Smooth muscle cell (in vitro differentiated cells): Measurements from ENCODE around the gene ASIC4. TPM values are rescaled to one million over a fixed set of nuclear protein-coding genes. Genes with fewer than 3 reads are reported as not detected.

Source experiments
- DNase-seq: peaks from one replicate; lab custom pipeline; 2025; ENCODE audit not compliant: unreplicated experiment; lab: John Stamatoyannopoulos, UW
- H2AFZ ChIP-seq: fragments of 200-600 bp; sonication (generic); 2 replicates; pipeline ENCODE4 v1.6.0; 2016; ENCODE audit warnings: antibody characterized with exemption, low read depth, mild to moderate bottlenecking
- H3F3A ChIP-seq: fragments of 200-600 bp; sonication (generic); 2 replicates; pipeline ENCODE4 v1.6.0; 2017; ENCODE audit warnings: antibody characterized with exemption, low read depth
- H3K27ac ChIP-seq: fragments of 200-600 bp; sonication (generic); 2 replicates; pipeline ENCODE4 v1.5.1; 2016; ENCODE audit warnings: low read depth, mild to moderate bottlenecking
- H3K27me3 ChIP-seq: fragments of 200-600 bp; sonication (generic); 2 replicates; pipeline ENCODE4 v1.6.1; 2016; ENCODE audit warnings: low read depth, mild to moderate bottlenecking
- H3K36me3 ChIP-seq: fragments of 200-600 bp; sonication (generic); 2 replicates; pipeline ENCODE4 v1.5.1; 2016; ENCODE audit warnings: low read depth
- H3K4me1 ChIP-seq: fragments of 200-600 bp; sonication (generic); 2 replicates; pipeline ENCODE4 v1.5.1; 2016; ENCODE audit warnings: low read depth
- H3K4me2 ChIP-seq: fragments of 200-600 bp; sonication (generic); 2 replicates; pipeline ENCODE4 v1.6.0; 2016; ENCODE audit warnings: mild to moderate bottlenecking
- H3K4me3 ChIP-seq: fragments of 200-600 bp; sonication (generic); 2 replicates; pipeline ENCODE4 v1.5.1; 2016; ENCODE audit warnings: mild to moderate bottlenecking
- H3K79me2 ChIP-seq: fragments of 200-600 bp; sonication (generic); 2 replicates; pipeline ENCODE4 v1.6.0; 2016; ENCODE audit warnings: low read depth, mild to moderate bottlenecking
- H3K9ac ChIP-seq: fragments of 200-600 bp; sonication (generic); 2 replicates; pipeline ENCODE4 v1.6.0; 2016; ENCODE audit warnings: low read depth
- H3K9me3 ChIP-seq: fragments of 200-600 bp; sonication (generic); replicated peaks from 2 replicates; pipeline ENCODE4 v1.5.1; 2016; ENCODE audit warnings: low read depth
- H4K20me1 ChIP-seq: fragments of 200-600 bp; sonication (generic); 2 replicates; pipeline ENCODE4 v1.6.0; 2016; ENCODE audit warnings: low read depth
- WGBS: methylation state at CpG from one replicate; pipeline ENCODE4 v1.1.7; 2016; ENCODE audit warnings: low lambda C conversion rate; 5-methylcytosine and 5-hydroxymethylcytosine counted together
- polyA plus RNA-seq: library from polyadenylated mRNA; unstranded; fragments of >200 nt; fragmentation: Nextera tagmentation; extraction: Ambion mirVana; gene quantifications from 2 replicates; pipeline ENCODE4 v1.2.1, GENCODE V29; 2016
- total RNA-seq: library from RNA; depleted of rRNA; stranded (reverse); fragments of >200 nt; gene quantifications from 2 replicates; pipeline ENCODE4 v1.2.3, GENCODE V29; 2014
- TF ChIP-seq, protein P1 (sequence below): fragments of 200-600 bp; sonication (generic); IDR thresholded peaks from 2 replicates; pipeline ENCODE4 v1.5.1; 2017; ENCODE audit warnings: borderline replicate concordance, mild to moderate bottlenecking, antibody characterized with exemption; ENCODE audit not compliant: insufficient read depth, poor library complexity, severe bottlenecking

ASIC4 gene
- total and polyA plus RNA-seq, 2 experiments from 2014 or later = 0.32 to 0.49 TPM

DNA sequence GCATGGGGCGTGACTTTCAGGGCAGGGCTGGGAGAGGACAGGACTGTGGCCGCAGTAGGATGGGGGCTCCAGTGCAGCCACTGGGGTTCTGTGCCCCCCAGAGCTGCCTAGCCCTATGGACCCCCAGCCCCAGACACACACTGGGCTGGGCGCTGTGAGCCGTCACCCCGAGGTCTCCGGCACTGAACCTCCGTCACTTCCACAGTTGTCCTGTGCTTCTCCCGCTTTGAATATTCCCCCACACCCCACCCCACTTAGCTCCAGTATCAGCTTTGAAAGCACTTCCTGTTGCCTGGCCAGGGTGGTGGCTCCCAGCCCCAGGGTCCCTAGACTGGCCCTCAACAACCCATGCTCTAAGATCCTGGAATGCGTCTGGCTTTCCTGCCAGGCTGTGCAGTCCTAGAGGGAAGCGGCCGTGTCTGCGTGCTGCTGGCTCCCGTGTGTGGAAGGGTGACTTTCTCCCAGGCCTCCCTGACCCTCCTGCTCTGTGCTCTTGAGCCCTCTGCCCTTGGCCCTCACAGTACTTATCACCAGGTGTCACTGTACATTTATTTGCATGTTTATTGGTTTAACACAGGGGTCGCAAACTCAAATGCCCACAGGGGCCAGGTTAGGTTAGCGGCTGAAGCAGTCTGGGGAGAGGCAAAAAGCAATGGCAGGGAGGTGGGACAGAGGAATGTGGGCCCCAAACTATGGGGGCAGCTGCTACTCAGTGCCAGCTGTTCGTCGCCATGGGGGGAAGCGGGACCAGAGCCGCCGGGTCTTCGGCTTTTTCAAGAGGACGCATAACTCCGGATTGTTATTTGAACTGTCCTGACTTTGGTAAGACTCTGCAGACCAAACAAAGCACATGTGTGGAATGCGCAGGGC is 47.1 kb downstream of the ASIC4 start:
- TF ChIP-seq, protein P1, sequence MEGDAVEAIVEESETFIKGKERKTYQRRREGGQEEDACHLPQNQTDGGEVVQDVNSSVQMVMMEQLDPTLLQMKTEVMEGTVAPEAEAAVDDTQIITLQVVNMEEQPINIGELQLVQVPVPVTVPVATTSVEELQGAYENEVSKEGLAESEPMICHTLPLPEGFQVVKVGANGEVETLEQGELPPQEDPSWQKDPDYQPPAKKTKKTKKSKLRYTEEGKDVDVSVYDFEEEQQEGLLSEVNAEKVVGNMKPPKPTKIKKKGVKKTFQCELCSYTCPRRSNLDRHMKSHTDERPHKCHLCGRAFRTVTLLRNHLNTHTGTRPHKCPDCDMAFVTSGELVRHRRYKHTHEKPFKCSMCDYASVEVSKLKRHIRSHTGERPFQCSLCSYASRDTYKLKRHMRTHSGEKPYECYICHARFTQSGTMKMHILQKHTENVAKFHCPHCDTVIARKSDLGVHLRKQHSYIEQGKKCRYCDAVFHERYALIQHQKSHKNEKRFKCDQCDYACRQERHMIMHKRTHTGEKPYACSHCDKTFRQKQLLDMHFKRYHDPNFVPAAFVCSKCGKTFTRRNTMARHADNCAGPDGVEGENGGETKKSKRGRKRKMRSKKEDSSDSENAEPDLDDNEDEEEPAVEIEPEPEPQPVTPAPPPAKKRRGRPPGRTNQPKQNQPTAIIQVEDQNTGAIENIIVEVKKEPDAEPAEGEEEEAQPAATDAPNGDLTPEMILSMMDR = no peak
- Histone ChIP-seq H3F3A (no peaks in the 10 kb centered on the region), H3K4me3 (no peak overlapping the region), H3K9ac (no peak overlapping the region), H3K9me3 (no peaks in the 10 kb centered on the region), H2AFZ (no peak overlapping the region), H3K4me2 (no peak overlapping the region), H3K36me3 (no peaks in the 10 kb centered on the region), H3K27ac (no peak overlapping the region), H4K20me1 (no peaks in the 10 kb centered on the region), H3K79me2 (no peaks in the 10 kb centered on the region), H3K4me1 (no peaks in the 10 kb centered on the region), H3K27me3 (no peaks in the 10 kb centered on the region)
- WGBS = 74% methylated on average over 24 of the region's 24 CpGs
- DNase-seq = no peak

DNA sequence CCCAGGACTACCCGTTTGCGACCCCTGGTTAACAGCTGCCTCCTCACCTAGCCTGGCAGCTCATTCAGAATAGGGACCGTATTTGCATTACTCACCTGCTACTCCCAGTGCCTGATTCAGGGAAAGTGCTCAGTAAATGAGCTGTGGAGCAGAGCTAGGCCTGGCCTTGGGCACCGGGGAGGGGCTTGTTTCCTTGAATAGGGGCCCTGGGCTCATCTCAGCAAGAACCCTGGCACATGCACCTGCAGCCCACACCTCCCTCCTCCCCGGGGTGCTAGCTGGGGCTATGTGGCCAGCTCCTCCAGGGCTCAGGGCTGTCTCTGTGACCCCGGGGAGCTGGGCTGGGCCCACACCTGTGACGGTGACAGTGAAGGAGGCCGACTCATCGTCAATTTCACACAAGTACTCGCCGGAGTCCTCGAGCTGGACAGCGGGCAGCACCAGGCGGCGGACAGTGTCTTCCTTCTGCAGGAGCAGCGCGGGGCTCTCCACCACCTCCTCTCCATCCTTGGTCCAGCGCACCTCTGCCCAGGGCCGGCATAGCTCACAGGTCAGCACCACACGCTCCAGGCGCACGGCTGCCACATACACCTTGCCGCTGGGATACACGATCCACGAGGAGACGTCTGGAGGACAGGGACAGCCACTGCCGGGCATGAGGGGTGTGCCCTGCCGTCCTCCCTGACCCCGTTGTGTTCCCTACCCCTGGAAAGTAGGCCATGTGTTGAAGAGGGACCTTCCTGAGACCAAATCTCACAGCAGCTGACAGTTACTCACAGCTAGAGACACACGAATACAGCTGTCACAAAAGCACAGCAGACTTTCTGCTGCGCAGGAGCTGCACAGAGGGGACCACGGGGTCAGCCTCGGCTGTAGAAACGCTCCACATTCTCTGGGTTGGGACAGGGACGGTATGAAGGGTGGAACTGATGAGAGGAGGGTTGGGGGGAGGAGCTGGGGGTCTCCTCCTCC is 48.1 kb downstream of the ASIC4 start:
- Histone ChIP-seq H3K27me3 (no peaks in the 10 kb centered on the region), H3K27ac (no peak overlapping the region), H3K4me2 (no peak overlapping the region), H3K4me1 (no peaks in the 10 kb centered on the region), H3K9ac (no peak overlapping the region), H3K9me3 (no peaks in the 10 kb centered on the region), H2AFZ (no peak overlapping the region), H3K79me2 (no peaks in the 10 kb centered on the region), H4K20me1 (no peaks in the 10 kb centered on the region), H3K4me3 (no peak overlapping the region), H3K36me3 (no peaks in the 10 kb centered on the region), H3F3A (no peaks in the 10 kb centered on the region)
- DNase-seq = no peak
- TF ChIP-seq, protein P1 = no peak
- WGBS = 85% methylated on average over 35 of the region's 35 CpGs

DNA sequence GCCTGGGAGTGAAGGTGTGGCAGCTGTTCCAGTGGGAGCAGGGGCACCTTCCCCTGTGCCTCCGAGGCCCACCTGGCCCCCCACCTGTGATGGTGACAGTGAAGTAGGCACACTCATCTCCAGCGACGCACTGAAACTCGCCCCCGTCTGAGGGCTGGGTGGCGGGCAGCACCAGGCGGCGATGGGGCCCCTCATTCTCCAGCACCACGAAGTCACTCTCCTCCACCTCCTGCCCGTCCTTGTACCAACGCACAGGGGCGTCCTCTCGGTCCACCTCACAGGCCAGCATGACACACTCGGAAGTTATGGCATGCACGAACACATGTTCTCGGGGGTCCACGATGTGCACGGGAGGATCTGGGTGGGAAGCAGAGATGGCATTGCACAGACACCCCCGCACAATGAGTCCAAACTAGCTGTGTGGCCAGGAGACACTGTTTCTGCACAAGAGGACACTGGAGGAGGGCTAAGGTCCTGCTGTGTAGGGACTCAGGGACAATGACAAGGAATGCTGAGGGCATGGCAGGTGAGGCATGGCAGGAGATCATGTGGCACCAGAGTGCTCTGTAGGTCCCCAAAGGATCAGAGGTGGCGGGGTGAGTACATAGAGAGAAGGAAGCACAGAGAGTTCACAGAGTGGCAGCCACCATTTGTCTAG is 49.1 kb downstream of the ASIC4 start:
- Histone ChIP-seq H3K27me3 (no peaks in the 10 kb centered on the region), H3K4me3 (no peak overlapping the region), H3K79me2 (no peaks in the 10 kb centered on the region), H3F3A (no peaks in the 10 kb centered on the region), H3K27ac (no peak overlapping the region), H3K9me3 (no peaks in the 10 kb centered on the region), H4K20me1 (no peaks in the 10 kb centered on the region), H3K4me2 (no peak overlapping the region), H3K9ac (no peak overlapping the region), H2AFZ (no peak overlapping the region), H3K36me3 (no peaks in the 10 kb centered on the region), H3K4me1 (no peaks in the 10 kb centered on the region)
- TF ChIP-seq, protein P1 = no peak
- DNase-seq = no peak
- WGBS = 98% methylated on average over 19 of the region's 20 CpGs
